GM06990 (cell line): ENCODE measurements around the gene IL20.

ENCODE experiments used
- DNase-seq: peaks from one replicate; pipeline ENCODE4 v3.0.0-alpha.2; 2011; ENCODE audit not compliant: insufficient read length; ENCODE audit errors: extremely low read depth
- H3K27me3 ChIP-seq: replicated peaks from 2 replicates; pipeline ENCODE4 v1.6.0; 2011; ENCODE audit warnings: low read length; ENCODE audit not compliant: control insufficient read depth, insufficient read depth
- H3K36me3 ChIP-seq: 2 replicates; pipeline ENCODE4 v1.5.1; 2011; ENCODE audit warnings: low read length; ENCODE audit not compliant: control insufficient read depth, insufficient read depth
- H3K4me3 ChIP-seq: replicated peaks from 2 replicates; pipeline ENCODE4 v1.5.1; 2011; ENCODE audit warnings: low read depth, mild to moderate bottlenecking, control low read depth, low read length
- TF ChIP-seq, protein P1 (sequence below): IDR thresholded peaks from 2 replicates; pipeline ENCODE4 v1.5.1; 2011; ENCODE audit warnings: low read length, control low read depth, mild to moderate bottlenecking, inconsistent platforms; ENCODE audit not compliant: insufficient read depth, poor library complexity, severe bottlenecking

Gene IL20

GRCh38 chr1:206880314-206880713 lies 14.9 kb downstream of the IL20 start:
- no peak overlapping the region for H3K4me3 ChIP-seq
- H3K27me3 ChIP-seq = no peaks in the 10 kb centered on the region; the same call in 1 of the 2 replicates
- no peaks in the 10 kb centered on the region for H3K36me3 ChIP-seq
- TF ChIP-seq, protein P1, sequence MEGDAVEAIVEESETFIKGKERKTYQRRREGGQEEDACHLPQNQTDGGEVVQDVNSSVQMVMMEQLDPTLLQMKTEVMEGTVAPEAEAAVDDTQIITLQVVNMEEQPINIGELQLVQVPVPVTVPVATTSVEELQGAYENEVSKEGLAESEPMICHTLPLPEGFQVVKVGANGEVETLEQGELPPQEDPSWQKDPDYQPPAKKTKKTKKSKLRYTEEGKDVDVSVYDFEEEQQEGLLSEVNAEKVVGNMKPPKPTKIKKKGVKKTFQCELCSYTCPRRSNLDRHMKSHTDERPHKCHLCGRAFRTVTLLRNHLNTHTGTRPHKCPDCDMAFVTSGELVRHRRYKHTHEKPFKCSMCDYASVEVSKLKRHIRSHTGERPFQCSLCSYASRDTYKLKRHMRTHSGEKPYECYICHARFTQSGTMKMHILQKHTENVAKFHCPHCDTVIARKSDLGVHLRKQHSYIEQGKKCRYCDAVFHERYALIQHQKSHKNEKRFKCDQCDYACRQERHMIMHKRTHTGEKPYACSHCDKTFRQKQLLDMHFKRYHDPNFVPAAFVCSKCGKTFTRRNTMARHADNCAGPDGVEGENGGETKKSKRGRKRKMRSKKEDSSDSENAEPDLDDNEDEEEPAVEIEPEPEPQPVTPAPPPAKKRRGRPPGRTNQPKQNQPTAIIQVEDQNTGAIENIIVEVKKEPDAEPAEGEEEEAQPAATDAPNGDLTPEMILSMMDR = no peak
- no peak for DNase-seq

- Histone ChIP-seq H3K27me3 (no peaks in the 10 kb centered on the region; the same call in 1 of the 2 replicates), H3K36me3 (no peaks in the 10 kb centered on the region), H3K4me3 (no peak overlapping the region)
- TF ChIP-seq, protein P1 = peak; percentile 22
- DNase-seq = no peak
Measured at GRCh38 chr1:206882555-206882954, 17.1 kb downstream of the IL20 start.

DNA sequence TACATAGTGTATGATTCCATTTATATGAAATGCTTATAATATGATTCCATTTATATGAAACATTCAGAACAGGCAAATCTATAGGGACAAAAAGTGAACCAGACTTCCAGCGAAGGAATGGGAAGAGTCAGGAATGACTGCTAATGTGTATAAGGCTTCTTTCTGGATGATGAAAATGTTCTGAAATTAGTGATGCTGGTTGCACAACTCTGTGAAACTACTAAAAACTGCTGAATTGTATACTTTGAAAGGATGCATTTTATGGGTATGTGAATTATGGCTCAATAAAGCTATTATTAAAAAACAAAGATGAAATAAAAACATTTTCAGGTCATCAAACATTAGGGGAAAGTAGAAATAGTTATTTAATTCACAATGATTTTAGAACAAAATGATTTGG lies 17.7 kb downstream of the IL20 start:
- TF ChIP-seq, protein P1 = no peak
- H3K4me3 ChIP-seq = no peak overlapping the region
- no peak for DNase-seq
- no peaks in the 10 kb centered on the region; the same call in 1 of the 2 replicates for H3K27me3 ChIP-seq
- no peaks in the 10 kb centered on the region for H3K36me3 ChIP-seq

DNA sequence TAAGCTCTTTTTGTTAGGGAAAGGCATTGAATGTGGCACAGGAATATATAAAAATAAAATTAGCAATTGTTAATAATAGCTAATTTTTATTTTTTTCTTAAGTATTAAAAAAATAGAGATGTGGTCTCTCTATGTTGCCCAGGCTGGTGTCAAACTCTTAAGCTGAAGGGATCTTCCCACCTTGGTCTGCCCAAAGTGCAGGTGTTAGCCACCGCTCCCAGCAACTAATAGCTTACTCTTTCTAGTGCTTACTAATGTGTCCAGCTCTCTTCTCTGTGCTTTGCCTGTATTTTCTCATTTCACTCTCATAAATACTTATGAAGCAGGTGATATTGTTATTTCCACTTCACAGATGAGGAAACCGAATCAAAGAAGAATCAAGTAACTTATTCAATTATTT lies 18.5 kb downstream of the IL20 start:
- no peaks in the 10 kb centered on the region; the same call in 1 of the 2 replicates for H3K27me3 ChIP-seq

DNA sequence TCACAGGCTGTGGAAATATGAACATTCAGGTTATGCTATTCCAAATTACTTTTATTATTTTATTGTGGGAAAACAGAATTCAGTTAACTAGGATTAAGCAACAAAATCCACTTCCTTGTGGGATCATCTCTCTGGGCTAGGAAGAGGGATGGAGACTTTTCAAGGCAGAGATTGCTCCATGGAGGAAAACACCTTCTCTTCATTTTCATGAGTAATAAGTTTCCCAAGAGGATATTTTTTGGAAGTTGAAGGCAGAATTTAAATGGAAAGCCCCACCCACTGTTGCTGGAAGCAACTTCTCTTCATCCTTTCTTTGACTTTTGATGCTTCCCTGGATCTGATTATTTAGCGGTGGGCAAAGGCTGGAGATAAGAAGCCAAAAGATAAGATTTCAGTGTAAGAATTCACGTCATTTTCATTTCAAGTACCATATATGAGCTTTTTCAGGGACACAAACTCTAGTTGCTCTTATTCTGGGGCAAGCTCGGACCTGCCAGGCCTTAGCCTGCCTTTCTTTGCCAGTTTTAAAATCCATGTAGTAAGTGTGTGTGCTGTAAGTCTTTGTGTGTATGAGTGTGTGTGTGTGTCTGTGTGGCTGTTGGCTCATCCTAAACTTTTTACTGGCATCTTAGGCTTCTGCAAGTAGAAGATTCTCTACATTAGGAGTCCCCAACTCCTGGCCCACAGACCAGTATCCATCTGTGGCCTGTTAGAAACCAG lies 20.1 kb downstream of the IL20 start:
- no peak for DNase-seq
- H3K36me3 ChIP-seq = no peaks in the 10 kb centered on the region
- TF ChIP-seq, protein P1 = no peak
- H3K4me3 ChIP-seq = no peak overlapping the region
- no peaks in the 10 kb centered on the region; the same call in 1 of the 2 replicates for H3K27me3 ChIP-seq

More for the DNA sequence above, 18.5 kb downstream of the IL20 start:
- TF ChIP-seq, protein P1 = no peak
- no peak for DNase-seq
- no peaks in the 10 kb centered on the region for H3K36me3 ChIP-seq
- H3K4me3 ChIP-seq = no peak overlapping the region
